GM19043 (cell line): ENCODE results near the gene UNC5C.

Source experiments
- ATAC-seq: cut with Tn5 transposase; IDR thresholded peaks from one replicate; pipeline ENCODE4 v1.9.1; 2021; ENCODE audit warnings: low read depth; ENCODE audit not compliant: unreplicated experiment

Gene UNC5C

GRCh38 chr4:95410387-95410977, 138.3 kb downstream of the UNC5C start:
- ATAC-seq, result no peak

- ATAC-seq, result no peak
Measured at GRCh38 chr4:95409750-95410149, 139.0 kb downstream of the UNC5C start.

GRCh38 chr4:95409127-95409526, 139.6 kb downstream of the UNC5C start:
- no peak for ATAC-seq

GRCh38 chr4:95402299-95402698, 146.5 kb downstream of the UNC5C start:
- ATAC-seq, result no peak

GRCh38 chr4:95398217-95398616, 150.6 kb downstream of the UNC5C start:
- no peak for ATAC-seq

GRCh38 chr4:95394752-95395306, 153.9 kb downstream of the UNC5C start:
- no peak for ATAC-seq

- ATAC-seq, result no peak
Measured at GRCh38 chr4:95393821-95394220, 155.0 kb downstream of the UNC5C start.

- no peak for ATAC-seq
Measured at GRCh38 chr4:95388911-95389310, 159.9 kb downstream of the UNC5C start.

GRCh38 chr4:95387719-95388118, 161.1 kb downstream of the UNC5C start:
- ATAC-seq, result no peak

GRCh38 chr4:95386410-95386809, 162.4 kb downstream of the UNC5C start:
- ATAC-seq, result no peak

GRCh38 chr4:95381843-95382580, 166.8 kb downstream of the UNC5C start:
- no peak for ATAC-seq

- ATAC-seq, result no peak
Measured at GRCh38 chr4:95379633-95380032, 169.1 kb downstream of the UNC5C start.

- no peak for ATAC-seq
Measured at GRCh38 chr4:95377366-95377900, 171.3 kb downstream of the UNC5C start.

GRCh38 chr4:95371476-95372224, 177.1 kb downstream of the UNC5C start:
- no peak for ATAC-seq

- ATAC-seq, result no peak
Measured at GRCh38 chr4:95367824-95368223, 180.9 kb downstream of the UNC5C start.

- no peak for ATAC-seq
Measured at GRCh38 chr4:95363966-95364365, 184.8 kb downstream of the UNC5C start.

GRCh38 chr4:95363559-95363925, 185.2 kb downstream of the UNC5C start:
- no peak for ATAC-seq

GRCh38 chr4:95362906-95363558, 185.7 kb downstream of the UNC5C start:
- no peak for ATAC-seq

GRCh38 chr4:95362066-95362465, 186.7 kb downstream of the UNC5C start:
- ATAC-seq, result no peak

- ATAC-seq, result no peak
Measured at GRCh38 chr4:95361696-95361965, 187.1 kb downstream of the UNC5C start.
